GM12873 (cell line): ENCODE data around the gene RAD54L2.

Source experiments
- CTCF ChIP-seq: IDR thresholded peaks from 2 replicates; pipeline ENCODE4 v1.5.1; 2012; ENCODE audit warnings: low read depth, mild to moderate bottlenecking, moderate library complexity, low read length, control low read depth; ENCODE audit not compliant: insufficient read depth; ENCODE audit errors: missing control alignments

Gene RAD54L2

GRCh38 chr3:51559411-51559888, 20.9 kb downstream of the RAD54L2 start:
- no peak for TF ChIP-seq CTCF

GRCh38 chr3:51559961-51560360, 21.4 kb downstream of the RAD54L2 start:
- TF ChIP-seq CTCF = no peak

GRCh38 chr3:51568036-51568435, 29.5 kb downstream of the RAD54L2 start:
- TF ChIP-seq CTCF = no peak

- TF ChIP-seq CTCF = no peak
Observed at GRCh38 chr3:51568996-51569395, 30.5 kb downstream of the RAD54L2 start.

GRCh38 chr3:51578238-51578637, 39.7 kb downstream of the RAD54L2 start:
- TF ChIP-seq CTCF = no peak

GRCh38 chr3:51580418-51580817, 41.9 kb downstream of the RAD54L2 start:
- TF ChIP-seq CTCF = no peak

GRCh38 chr3:51581524-51581923, 43.0 kb downstream of the RAD54L2 start:
- TF ChIP-seq CTCF = no peak
